Body of pancreas (tissue), 4 donors: Measurements from ENCODE around the gene GRK6.

Experiments
- CTCF ChIP-seq, 7 experiments: fragments of 450-650 bp in 4 of 7; fragments of 200-600 bp in 3 of 7; sonication (generic) in 3 of 7; IDR thresholded peaks; one replicate each; pipeline ENCODE4 v1.5.1; 2016 to 2019; ENCODE audit warnings: antibody characterized with exemption in 7 of 7
- POLR2A ChIP-seq, 3 donors: fragments of 450-650 bp; IDR thresholded peaks; one replicate each; pipeline ENCODE4 v1.6.1; 2016; ENCODE audit warnings: antibody characterized with exemption in 3 of 3, mild to moderate bottlenecking in 2 of 3

GRCh38 chr5:177434942-177435738, 8.7 kb downstream of the GRK6 start:
- TF ChIP-seq CTCF (IDR thresholded peaks at IDR 0.05) = no peak
- no peak for TF ChIP-seq POLR2A (IDR thresholded peaks at IDR 0.05)
